Measurements from ENCODE around the gene LRP1B.

Gene LRP1B

DNA sequence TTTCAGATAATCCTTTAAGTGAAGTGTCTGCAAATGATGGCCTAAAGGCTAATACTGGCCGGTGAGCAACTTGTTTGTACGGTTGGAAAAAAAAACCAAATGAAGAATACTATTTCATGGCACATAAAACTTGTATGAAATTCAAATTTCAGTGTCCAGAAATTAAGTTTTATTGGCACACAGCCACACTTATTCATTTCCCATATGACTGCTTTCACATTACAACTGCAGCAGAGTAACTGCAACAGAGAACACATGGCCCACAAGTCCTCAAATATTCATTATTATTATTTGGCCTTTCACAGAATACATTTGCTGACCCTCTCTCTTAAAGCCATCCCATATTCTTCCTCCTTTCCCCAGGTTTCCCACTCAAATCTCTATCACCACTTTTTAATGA lies 1268.6 kb downstream of the LRP1B start:
- no peak for DNase-seq

DNA sequence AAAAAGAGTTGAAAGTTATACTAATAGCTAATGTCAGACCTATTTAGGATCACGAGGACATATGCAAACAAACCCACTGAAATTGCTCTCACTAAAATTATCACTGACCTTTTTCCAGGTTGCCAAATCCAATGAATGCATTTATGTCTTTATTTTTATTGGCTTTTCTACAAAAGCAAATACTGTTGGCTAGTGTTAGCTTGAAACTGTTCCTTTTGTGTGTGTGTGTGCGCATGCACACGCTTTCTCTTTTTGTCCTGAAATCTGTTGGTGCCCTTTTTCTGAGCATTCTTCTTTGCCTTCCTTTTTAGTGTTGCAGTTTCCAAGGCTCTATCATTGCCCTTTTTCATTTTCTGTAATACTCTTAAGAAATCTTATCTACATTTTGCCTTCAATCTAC lies 1269.2 kb downstream of the LRP1B start:
- no peak for DNase-seq

DNA sequence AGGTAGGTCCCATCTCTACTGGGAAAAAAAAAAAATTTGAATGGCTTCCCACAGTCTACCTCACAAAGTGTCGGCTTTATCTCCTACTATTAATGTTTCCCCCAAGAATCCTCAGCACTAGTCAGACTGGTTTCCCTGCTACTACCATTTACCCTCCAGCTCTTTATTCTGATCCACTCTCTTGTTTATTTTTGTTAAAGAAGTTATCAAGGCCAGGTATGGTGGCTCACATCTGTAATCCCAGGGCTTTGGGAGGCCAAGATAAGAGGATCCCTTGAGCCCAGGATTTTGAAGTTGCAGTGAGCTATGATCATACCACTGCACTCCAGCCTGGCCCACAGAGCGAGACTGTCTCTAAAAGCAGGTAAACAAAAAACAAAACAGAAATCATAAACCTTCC lies 1275.3 kb downstream of the LRP1B start:
- no peak for DNase-seq

DNA sequence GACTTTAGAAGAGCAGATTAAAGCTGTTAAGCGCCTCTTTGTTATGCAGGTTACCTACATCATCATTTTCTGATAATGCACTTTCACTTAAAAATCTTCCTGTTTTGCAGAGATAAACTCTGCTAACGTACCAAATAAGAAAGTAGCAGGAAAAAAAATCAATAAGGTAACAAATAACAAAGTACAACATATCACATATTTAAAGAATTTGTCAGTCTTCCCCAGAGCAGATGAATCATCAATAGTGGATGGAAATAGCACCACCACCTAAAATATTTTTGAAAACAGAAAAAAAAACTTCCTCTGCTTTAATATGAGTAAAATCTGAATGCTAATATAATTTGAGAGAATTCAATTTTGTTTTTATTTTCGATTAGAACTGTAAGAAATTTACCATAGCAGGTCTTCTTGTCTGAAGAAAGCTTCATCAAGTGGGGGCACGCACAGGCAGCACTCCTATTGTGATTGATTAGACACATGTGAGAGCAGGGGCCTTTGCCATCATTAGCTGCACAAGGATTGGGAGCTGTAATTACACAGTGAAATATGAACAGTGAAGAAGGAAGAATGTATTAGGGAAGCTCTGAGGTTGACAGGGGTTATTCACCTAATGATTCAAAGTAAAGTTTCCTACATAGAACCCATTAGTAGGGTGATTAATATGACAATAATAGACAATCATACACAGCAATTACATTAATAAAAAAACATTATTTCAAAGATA lies 1279.4 kb downstream of the LRP1B start:
- no peak for DNase-seq

DNA sequence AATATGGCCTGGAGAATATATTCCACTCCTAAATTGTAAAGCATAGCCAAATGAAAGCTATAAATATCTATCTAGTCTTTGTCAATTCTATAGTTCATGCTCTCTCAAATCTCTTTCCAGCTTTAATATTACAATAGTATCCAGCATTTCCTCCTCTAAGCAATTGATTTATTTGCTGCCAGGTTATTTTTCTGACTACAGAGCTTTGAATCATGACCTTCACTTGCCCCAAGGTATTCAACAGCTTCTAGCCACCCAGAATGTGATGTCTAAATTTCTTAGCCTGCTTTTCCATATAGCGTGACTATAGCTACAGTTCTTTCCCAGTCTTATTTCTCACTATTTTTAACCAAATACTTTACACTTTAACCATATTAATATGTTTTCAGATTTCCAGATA lies 1287.6 kb downstream of the LRP1B start:
- no peak for DNase-seq

DNA sequence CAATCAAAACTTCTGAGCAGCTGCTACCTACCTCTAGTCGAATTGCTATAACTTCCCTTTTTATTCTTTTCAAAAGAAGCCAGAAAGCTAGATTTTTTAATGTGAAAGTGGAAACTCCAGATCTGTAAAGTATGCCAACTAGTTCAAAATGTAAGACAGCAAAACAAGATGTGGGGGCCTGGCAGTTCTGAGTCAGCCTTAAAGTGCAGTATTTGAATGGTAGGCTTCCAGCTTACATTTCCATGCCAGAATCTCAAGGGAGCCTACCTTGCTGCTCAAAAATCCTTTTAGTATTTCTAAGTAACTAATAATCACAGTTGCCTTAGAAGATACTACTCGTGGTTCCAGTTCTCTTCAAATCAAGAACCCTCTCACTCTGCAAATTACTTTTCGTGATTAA lies 1288.7 kb downstream of the LRP1B start:
- no peak for DNase-seq

DNA sequence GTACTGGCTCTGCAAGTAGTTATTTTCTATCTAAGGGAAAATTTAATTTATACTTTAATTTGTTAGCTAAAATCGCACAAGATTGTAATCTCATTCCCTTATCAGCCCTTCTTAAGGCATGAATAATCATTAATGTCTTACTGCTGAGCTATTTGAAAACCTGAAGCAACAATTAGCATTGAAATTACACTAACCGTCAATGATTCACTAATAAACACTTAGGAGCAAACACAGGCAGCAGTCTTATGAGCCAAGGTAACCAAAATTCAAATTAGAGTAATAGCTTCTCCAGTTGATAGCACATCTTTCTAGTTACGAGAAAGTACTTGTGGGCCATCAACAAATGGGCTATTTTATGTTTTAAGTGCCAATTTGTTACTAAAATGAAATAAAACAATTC lies 1289.7 kb downstream of the LRP1B start:
- no peak for DNase-seq

DNA sequence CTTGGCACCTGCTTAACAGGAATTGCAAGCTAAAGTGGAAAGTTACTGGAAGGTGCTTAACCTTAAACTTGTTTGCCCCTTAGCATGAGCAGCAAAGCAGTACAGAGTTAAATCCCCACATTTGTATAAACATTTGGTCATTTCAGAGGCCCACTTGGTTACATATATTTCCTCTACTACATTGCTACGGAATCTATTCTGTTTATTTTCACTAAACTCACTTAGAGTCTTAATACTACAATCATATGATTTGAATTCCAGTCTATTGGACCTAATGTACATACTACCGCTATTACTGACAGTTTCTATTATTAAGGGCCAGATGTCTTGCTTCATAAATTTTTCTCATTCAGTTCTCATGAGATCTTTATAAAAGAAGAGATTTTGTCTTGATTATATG lies 1294.0 kb downstream of the LRP1B start:
- DNase-seq: no peak

DNA sequence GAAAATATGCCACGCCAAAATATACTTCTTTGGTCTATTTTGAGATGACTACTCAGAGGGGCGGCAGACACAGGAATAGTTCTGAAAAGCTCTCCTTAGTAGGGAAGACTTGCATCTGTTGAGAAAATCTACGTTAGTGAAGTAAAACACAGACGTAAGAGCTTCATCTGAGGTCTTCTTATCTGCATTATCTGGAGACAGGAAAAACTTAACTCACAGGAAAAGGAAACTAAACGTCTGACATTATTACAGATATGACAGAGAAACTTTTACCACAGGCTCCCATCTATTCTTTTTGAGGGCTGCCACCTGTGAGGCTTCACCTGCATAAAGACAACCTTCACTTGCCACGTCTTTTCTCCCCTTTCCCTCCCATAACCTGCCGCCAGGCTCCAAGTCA lies 1295.7 kb downstream of the LRP1B start:
- no peak for DNase-seq

DNA sequence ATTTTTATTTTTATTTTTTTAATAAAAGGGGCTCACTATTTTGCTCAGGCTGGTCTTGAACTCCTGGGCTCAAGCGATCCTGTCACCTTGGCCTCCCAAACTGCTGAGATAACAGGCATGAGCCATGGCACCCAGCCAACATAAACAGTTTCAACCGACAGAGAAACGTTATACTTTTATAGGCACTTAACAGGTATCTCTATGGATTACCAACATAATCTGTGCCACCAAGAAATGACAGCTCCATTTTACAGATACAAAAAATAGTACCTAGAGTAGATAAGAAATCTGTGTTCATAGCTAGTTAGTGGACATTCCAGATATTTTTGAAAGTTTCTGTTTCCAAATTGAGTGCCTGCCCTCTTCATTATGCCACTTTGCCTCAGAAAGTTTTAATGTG lies 1316.7 kb downstream of the LRP1B start:
- no peak for DNase-seq

DNA sequence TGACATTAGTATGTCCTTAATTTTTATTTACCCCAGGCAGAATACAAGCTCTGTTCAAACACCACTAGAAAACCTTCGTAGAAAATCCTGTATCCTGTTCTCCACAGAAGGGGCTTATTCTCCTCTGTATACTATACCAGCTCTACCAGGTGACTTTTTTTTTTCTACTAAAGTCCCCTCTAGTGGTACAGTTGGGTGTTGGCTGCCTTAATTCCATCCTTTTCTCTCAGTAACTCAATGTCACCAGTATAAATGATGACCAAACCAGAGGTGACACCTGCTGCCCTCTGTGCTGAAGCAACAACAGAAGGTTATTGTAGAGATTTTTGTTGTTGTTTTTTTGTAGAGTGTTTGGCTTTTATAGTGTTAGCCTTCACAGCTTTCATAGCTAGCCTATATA lies 1322.0 kb downstream of the LRP1B start:
- no peak for DNase-seq

DNA sequence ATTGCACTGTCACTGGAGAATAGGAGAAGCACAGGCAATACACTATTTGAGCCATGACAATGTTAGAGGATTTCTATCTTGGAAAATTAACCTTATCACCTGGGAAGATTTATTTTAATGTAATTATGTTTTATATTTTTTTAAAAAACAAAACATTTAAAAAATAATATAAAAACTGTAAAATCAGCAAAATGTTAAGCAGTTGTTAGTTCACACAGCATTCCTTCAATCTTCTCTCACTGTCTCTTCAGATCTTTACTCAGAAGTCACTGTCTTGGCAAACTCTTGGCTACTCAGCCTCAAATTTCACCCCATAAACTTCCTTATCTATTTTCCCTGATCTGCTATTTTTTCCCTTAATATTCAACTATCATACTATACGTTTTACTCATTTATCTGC lies 1322.6 kb downstream of the LRP1B start:
- no peak for DNase-seq

DNA sequence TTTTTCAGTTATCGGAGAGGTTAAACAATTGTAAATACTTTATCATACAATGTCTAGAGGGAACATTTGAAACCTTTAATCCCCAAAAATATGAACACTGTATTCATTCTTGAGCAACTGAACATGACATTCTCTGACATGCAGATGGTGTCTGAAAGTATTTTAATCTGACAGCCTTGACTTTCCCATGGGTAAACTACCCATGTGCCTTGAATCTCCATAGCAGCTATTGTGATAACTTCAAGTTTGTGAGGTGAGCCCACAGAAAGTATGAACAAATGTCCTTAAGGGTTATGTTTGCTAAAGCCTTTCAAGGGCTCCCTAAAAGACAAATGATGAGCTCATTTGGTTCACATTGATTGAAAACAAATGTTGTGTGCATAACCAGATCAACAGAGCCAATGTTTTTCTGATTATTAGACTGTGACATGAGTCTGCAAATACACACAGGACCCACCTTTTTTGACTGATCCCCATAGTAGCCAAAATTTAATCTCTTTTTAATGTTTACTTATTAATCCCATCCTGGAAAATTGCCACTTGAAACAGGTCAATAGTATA lies 1326.0 kb downstream of the LRP1B start:
- no peak for DNase-seq

DNA sequence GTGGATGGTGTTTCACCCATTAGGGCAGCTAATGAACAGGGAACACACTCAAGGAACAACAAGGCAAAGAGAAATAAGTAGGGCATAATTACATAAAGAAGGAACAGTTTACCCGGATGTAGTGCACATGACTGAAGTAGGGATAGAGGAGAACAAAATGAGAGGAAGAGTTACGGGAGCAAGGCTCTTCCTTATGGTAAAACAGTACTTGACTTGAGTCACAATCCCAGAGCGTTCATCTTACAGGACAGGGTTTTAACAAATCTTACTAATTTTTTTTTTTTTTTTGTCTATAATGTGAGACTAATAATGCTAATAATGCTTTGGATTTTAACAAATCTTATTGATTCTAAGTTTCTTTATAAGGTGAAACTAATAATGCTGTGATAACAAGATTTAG lies 1329.5 kb downstream of the LRP1B start:
- DNase-seq: no peak

DNA sequence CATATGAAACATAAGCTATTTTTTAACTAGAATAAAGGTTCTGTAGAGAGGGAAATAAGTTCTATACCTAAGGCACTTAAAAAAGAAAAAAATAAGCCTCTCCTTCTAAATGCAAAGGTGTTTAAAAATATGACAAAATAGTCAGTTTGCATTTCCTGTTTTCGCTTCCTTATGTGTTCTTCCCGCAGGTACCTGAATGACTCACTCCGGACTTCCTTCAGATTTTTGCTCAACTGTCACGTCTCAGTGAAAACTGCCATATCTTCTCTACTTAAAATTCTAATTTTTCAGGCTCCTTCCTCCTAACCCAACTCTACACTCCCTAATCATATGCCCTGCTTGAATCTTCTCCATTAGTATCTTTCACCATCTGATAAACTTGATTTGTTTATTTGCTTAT lies 1333.1 kb downstream of the LRP1B start:
- no peak for DNase-seq

DNA sequence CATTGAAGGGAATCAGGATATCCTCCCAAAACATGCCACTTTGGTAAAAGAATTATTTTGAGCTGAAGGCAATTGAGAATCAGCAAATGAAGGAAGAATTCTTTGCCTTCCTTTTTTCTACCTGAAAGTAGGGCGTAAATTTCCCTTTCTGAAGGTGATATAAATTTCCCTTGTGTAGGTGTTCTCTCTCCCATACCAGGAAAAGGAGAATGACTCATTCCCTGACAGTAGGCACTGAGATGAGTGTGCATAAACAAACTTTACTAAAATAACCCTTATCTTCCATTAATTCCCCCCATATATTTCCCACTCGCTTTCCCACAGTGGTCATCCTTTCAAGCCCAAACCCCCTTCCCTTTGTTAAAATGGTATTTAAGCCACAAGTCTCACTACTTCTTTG lies 1339.0 kb downstream of the LRP1B start:
- DNase-seq: no peak

DNA sequence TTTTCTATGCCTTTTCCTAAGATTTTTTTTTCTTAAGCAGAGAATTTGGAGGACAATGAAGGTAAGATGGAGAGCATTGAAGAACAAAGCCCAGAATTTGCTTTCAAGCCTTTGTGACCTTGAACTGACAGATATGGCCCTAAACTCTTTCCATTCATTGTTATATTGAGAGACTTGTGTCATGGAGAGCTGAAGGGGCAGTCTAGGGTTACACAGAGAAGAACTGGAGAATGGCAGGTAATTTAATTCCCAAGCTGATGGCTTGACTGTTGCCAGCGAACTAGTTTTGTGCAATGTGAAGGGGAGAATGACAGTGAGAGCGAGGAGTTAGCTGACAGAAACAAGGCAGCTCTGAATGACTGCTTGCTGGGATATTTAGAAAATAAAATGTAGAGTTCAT lies 1344.2 kb downstream of the LRP1B start:
- no peak for DNase-seq

DNA sequence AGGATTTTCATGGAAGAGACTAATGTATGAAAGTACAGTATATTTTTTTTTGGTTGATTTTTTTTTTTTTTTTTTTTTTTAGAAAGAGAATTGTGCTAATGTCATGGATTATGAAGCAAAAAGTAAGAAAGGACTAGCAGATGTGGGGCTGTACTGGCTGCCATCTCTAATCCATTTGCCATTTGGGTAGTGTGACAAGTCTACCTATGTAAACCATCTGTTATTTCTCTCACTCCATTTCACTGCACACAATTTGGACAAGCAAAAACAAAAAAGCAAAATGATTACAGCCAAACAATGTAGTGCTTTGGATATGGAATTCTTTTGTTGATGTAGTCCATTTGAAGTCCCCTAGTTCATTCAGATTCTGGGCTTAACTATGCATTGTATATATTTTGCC lies 1355.4 kb downstream of the LRP1B start:
- DNase-seq: no peak

DNA sequence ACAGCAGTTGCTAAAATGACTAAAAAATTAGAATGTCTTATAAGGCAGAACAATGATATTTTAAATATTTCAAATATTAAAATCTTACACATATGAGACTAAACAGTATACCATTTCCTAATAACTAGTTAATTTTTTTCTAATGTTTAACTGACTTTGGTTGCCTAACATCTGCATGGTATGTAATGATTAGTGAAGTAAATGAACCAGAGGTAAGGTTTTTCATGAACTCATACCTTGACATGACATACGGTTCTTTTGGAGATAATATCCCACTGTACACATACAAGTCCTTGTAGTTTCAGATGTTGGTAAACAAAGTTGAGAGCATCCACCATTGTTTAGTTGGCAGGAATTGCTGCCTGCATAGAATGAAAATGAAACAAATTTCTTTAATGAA lies 1360.2 kb downstream of the LRP1B start:
- no peak for DNase-seq

DNA sequence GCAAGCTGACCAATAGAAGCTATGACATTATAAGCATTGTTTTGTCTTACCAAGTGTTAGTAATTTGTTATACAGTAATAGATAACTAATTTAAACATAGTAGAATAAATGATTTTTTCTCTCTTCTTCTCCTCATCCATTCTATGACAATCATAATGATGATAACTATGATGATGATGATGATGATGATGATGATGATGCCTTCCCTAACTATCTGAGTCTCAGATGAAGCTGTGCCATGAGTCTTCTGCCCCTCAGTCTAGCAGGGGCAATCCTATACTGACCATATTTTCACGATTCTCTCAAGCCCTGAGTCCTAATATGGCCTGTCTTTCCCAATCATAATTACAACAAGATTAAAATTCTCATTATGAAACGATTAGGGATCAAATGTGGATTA lies 1369.0 kb downstream of the LRP1B start:
- no peak for DNase-seq

DNA sequence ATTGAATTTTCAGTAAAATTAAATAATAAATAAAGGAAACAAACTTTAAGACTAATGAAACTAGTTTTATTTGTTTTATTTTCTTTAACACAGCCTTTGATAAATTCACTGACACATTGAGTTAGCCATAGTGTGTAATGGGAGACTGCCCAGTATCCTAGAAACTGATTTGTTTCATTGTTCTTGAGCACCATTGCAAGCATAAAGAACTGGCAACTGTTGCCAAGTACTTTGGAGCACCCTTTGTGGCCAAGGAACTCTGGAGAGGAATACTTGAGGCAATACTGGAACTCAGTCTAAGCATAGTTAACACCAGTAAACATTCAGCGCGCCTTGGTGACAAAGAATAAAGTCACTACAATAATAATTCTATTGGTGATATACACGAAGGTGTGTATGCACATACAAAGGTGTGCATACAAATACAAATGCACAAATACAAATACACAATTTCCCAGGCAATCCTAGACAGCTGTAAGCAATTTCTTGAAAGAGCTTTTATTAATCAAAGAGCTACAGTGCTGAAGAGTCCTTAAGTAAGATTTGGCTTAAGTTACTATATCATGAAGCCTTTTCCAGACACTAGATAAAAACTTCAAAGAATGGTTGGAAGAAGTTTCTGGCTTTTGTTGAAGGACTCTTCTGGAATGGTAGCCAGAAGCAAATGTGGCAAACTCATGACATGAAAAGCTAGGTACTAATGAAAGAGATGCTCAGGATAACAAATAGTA lies 1371.2 kb downstream of the LRP1B start:
- DNase-seq: no peak

DNA sequence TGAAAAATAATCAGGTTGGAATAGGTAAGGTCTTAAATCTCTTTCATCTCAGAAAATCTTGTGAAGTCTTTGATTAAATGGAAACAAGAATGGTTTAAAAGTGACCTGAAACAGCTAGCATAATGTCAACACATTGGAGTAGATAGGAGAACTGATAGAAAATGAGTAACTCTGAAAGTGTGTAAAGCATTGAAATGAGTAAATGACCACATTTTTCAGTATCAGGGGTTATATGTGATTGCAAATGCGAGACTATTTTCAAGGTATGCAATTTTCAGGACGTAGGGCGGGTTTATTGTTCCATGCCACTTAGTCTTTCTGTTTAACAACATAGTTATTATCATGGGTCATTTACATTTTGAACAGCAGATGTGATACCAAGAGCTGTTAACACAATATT lies 1383.2 kb downstream of the LRP1B start:
- DNase-seq: no peak

DNA sequence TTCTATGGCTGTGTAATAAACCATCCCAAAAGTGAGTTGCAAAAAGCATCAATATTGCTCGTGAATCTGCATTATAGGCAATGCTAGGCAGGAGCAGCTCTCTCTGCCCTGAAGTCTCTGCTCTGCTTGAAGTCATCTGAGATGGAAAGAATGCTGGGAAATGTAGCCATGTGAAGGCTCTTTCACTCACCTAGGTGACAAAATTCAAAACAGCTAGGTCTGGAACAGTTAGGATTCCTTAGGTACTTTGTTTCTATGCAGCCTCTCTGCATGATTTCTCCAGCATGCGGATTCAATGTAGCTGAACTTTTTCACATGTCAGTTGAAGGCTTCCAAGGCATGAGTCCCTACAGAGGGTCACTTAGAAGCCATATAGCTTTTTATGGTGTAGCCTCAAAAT lies 1383.7 kb downstream of the LRP1B start:
- no peak for DNase-seq

DNA sequence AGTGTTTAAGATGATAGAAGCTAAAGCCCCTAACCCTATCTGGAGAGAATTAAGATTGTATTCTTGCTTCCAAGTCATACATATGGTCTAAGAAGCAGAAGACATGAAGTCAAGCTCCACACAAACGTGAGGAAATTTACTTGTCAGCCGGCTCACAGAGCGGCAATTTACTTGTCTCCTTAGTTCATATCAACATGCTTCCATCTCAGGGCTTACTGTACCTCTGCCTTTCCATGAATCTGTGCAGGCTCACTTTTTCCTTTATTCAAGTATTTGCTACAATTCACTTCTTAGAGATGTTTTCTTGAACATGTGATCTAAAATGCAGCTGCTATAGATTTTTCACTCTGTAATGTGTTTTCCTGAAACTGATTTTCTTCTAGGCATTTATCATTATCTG lies 1386.4 kb downstream of the LRP1B start:
- no peak for DNase-seq

DNA sequence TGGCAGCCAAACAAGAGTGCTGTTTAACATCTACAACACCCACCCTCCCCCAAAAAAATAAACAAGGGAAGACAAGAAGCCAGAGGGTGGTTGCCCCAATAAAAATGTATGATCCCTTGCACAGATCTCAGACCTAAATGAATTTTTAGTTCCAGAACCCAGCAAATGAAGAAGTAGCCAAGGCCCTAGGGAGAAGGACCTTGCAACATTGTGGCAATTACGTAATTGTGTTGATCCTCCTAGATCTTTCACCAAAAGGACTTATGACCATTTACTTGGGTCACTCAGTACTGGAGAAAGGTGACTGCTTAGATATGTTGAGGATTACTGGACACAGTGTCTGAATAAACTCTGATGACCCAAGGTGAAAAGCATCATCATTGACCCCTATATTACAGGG lies 1393.8 kb downstream of the LRP1B start:
- DNase-seq: no peak
